ENCODE data around the gene POF1B.
"Not testable (repeated sequence)": the region's sequence is repeated elsewhere in the genome, so short reads cannot be mapped to it uniquely, and the experiment has no call there.

The POF1B gene, protein sequence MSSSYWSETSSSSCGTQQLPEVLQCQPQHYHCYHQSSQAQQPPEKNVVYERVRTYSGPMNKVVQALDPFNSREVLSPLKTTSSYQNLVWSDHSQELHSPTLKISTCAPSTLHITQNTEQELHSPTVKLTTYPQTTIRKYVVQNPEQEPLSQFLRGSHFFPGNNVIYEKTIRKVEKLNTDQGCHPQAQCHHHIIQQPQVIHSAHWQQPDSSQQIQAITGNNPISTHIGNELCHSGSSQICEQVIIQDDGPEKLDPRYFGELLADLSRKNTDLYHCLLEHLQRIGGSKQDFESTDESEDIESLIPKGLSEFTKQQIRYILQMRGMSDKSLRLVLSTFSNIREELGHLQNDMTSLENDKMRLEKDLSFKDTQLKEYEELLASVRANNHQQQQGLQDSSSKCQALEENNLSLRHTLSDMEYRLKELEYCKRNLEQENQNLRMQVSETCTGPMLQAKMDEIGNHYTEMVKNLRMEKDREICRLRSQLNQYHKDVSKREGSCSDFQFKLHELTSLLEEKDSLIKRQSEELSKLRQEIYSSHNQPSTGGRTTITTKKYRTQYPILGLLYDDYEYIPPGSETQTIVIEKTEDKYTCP

DNA sequence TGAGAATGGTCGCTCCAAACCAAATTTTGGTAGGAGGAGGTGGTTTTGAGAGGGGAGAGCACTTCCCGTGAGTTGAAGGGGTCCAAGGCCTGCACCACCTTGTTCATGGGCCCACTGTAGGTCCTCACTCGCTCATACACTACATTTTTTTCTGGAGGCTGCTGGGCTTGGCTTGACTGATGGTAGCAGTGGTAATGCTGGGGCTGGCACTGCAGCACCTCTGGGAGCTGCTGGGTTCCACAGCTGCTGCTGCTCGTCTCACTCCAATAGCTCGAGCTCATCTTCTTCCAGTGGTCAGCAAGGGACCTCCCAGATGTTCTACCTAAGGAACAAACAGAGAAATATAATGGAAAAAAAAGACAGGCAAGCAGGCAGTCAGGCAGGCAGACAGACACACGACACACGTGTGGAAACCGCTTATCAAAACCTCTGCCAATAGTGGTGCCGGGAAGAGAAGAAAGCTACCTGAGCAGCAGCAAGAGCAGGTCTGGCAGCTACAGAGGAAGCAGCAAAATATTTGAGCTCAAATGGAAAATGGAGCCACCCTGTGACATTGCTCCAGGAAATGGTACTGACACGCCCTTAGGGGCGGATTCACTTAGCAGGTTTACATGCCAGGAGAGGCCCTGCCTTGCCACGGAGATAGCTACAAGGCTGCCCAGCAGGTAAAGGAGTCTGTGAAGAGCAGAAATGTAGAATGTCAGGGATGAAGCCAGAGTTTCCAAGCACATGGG is at the start of gene POF1B:
Gene POF1B, minus strand, starts transcription at position 492 of the 734 bp plus-strand sequence. Its CDS starts 211 bp downstream, at position 281.
- DNase-seq (ENCODE audit: low read depth, low spot score): no peak

- DNase-seq (ENCODE audit: low read depth, low spot score): no peak
Observed at GRCh38 chrX:85429066-85429465, 49.6 kb upstream of the POF1B start.

DNA sequence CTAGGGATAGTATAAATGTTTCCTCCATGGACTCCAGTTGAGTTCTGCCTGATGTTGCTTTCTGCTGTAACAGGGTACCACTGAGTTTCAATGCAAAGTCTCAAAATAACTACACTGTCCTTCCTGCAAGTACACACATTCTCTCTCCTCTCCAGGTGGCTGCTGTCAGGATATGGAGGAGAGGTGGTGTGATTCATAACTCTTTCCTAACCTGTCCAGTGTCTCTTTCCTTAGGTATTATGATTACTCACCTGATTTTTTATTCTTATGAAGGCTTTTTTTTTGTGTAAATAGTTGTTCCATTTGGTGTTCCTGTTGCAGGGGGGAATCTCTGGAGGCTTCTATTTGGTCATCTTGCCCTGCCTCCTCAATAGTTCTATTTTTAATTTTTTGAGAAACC is 39.8 kb upstream of the POF1B start:
- DNase-seq (ENCODE audit: low read depth, low spot score): no peak

- DNase-seq (ENCODE audit: low read depth, low spot score): no peak
Observed at GRCh38 chrX:85391878-85392238, 12.4 kb upstream of the POF1B start.

DNA sequence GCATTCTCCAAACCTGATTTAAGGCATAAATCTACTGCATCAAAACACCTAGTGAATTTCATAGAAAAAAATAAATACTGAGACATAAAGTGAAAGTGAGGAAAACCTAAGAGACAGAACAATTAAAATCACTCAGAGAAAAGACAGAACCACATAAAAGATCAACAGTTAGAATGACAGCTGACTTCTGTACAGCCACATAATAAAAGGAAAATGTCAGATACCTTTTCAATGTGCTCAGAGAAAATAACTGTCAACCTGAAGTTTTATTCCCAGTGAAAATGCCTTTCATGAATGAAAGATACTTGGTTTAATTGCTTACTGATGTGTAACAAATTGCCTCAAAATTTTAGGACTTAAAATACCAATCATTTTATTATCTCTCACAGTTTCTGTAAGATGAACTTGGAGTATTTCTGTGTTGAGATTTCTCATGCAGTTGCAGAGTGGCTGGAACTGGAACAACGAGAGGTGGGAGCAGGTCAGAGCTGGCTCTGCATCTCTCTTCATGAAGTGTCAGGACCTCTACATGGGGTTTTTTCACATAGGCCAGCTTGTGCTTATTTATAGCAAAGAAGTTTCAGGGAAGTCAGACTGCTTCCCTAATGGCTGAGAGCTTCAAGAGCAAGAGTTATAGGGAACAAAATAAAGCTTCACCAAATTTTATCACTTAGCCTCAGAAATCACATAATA is 11.9 kb upstream of the POF1B start:
- no peak for DNase-seq (ENCODE audit: low read depth, low spot score)

GRCh38 chrX:85381602-85382001 is 2.1 kb upstream of the POF1B start:
- DNase-seq (ENCODE audit: low read depth, low spot score): no peak

DNA sequence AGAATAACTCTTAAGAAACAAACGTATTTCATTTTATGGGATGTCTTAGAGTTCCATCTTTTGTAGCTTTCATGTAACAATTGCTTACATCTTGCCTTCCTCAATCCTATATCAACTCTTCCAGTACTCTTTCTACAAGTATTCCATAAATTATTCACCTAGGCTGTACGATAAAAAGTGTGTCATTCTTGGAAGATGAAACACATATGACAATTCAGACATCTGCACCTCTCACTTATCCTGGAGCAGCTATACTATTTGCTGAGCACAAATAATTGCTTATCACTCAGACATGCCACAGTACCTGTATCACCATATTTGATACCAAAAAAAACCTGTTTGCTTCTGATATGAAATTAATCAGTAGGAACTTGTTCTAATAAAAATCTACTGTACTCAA is 1.0 kb downstream of the POF1B start:
- DNase-seq (ENCODE audit: low read depth, low spot score): no peak

- DNase-seq (ENCODE audit: low read depth, low spot score): no peak
Observed at GRCh38 chrX:85375333-85375738, 4.1 kb downstream of the POF1B start.

- DNase-seq (ENCODE audit: low read depth, low spot score): no peak
Observed at GRCh38 chrX:85365370-85365995, 14.0 kb downstream of the POF1B start.

- no peak for DNase-seq (ENCODE audit: low read depth, low spot score)
Observed at GRCh38 chrX:85359051-85359450, 20.4 kb downstream of the POF1B start.

- no peak for DNase-seq (ENCODE audit: low read depth, low spot score)
Observed at GRCh38 chrX:85345523-85345922, 33.9 kb downstream of the POF1B start.

- no peak for DNase-seq (ENCODE audit: low read depth, low spot score)
Observed at GRCh38 chrX:85327060-85327333, 52.5 kb downstream of the POF1B start.

DNA sequence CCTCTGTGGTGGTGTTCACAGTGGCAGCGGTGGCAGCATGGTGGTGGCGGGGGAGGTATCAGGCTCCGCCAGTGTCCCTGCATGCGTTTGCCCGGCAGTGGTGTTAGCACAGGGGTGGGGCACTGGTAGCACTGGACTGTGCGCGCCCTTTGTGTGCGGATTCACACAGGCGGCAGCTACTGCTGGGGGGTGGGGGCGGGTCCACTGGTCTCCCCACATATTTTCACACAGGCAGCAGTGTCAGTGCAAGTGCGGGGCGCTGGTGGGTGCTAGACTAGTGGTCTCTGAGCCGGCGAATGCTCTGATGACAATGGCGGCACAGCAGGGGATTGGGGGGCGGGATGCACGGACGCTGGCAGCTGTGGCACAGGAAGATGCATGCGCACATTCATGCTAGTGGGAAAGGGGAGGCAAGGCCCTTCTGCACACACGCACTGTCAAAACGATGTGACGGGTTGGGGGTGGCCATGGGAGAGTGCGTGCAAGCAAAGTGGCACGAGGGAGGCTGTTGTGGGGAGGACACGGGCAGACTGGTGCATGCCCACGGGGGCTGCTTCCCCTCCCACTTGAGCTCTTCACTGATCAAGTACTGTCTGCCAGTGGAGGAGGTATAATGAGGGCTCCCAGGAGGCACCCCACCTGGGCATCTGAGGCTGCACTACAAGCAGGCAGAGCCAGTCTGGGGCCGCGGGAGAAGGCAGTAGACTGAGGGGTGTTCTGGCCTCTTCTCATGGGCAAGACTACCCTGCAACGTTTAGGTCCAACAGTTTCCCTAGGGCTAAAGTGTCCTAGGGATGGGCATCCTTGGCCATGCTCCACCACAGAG is 53.0 kb downstream of the POF1B start:
- DNase-seq (ENCODE audit: low read depth, low spot score): no peak

DNA sequence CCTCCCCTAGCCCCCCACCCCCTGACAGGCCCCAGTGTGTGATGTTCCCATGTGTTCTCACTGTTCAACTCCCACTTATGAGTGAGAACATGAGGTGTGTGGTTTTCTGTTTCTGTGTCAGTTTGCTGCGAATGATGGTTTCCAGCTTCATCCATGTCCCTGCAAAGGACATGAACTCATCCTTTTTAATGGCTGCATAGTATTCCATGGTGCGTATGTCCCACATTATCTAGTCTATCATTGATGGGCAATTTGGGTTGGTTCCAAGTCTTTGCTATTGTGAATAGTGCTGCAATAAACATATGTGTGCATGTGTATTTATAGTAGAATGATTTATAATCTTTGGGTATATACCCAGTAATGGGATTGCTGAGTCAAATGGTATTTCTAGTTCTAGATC is 68.1 kb downstream of the POF1B start:
- DNase-seq (ENCODE audit: low read depth, low spot score): not testable (repeated sequence)

DNA sequence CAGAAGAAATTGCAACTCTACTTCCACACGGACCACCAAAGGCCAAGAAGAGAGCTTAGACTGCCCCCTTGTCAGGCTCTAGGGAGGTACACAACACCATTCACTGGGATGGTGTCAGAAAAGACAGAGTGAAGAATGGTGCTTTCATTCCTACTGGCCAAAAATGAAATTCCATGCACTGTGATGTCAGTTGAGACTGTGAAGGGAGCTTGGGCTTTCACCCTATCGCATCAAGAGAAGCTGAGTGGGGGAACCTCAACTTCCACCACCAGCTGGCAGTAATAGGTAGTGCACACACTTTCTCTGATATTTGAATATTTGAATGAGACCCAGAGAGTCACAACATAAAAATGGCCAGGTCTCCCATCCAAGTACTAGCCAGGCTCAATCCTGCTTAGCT is 69.7 kb downstream of the POF1B start:
- no peak for DNase-seq (ENCODE audit: low read depth, low spot score)

GRCh38 chrX:85303544-85303943 is 75.9 kb downstream of the POF1B start:
- DNase-seq (ENCODE audit: low read depth, low spot score): no peak

- DNase-seq (ENCODE audit: low read depth, low spot score): no peak
Observed at GRCh38 chrX:85288992-85289723, 90.3 kb downstream of the POF1B start.

DNA sequence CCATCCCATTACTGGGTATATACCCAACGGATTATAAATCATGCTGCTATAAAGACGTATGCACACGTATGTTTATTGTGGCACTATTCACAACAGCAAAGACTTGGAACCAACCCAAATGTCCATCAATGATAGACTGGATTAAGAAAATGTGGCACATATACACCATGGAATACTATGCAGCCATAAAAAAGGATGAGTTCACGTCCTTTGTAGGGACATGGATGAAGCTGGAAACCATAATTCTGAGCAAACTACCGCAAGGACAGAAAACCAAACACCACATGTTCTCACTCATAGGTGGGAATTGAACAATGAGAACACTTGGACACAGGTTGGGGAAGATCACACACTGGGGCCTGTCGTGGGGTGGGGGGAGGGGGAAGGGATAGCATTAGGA is 94.2 kb downstream of the POF1B start:
- not testable (repeated sequence) for DNase-seq (ENCODE audit: low read depth, low spot score)

DNA sequence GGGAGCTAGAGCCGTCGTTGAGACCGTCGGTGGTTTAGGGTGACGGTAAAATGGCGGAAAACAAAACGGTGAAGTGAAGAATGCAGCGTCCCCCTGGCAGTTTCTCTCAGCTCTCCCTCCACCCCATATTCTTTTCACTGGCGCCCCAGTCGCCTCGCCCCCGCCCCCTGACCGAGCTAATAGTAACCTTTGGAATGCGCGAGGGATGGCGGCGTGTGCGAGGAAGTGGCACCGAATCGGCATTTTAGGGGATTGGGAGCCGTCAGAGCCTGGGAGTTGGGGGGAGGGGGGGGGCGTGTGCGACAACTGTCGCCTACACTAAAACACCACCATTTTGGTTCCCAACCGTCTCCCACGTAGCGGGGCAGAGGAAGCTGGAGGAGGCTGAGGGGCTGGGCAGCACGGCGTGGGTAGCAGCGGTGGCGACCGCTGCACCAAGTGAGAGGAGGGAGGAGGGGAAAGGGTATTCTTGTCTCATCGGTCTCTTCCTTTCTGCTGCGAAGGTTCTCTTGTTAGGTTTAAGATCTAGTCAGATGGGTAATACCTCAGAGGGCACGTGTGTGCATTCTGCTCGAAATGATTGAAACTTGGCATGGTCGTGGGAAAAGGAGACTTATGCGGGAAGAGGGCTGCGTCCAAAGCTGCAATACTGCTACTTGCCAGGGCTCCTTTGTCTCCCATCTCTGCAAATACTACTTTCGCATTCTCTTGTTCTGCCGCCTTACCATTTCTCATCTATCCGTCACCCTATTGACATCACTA is 134.8 kb downstream of the POF1B start:
- no peak for DNase-seq (ENCODE audit: low read depth, low spot score)
